Sigmoid colon (tissue), 4 donors: ENCODE measurements around the gene PDE11A.

Experiments used
- EP300 ChIP-seq, 4 donors: sonication (generic); formaldehyde crosslinking; IDR thresholded peaks; one replicate each; pipeline ENCODE4 v1.6.1; 2017; ENCODE audit warnings: antibody characterized with exemption in 4 of 4
- POLR2A ChIP-seq, 2 donors: fragments of 450-650 bp; IDR thresholded peaks; one replicate each; pipeline ENCODE4 v1.6.1; 2016; ENCODE audit warnings: antibody characterized with exemption in 2 of 2, mild to moderate bottlenecking in 2 of 2, moderate library complexity in 2 of 2
- POLR2AphosphoS5 ChIP-seq, 4 donors: sonication (generic); formaldehyde crosslinking; IDR thresholded peaks; one replicate each; pipeline ENCODE4 v1.6.1; 2017; ENCODE audit warnings: antibody characterized with exemption in 4 of 4
- TF ChIP-seq, protein P1 (sequence below), 4 experiments: fragments of 450-650 bp in 3 of 4; fragments of 200-600 bp in 1 of 4; IDR thresholded peaks; one replicate each; pipeline ENCODE4 v1.5.1; 2016 to 2019; ENCODE audit warnings: antibody characterized with exemption in 4 of 4, mild to moderate bottlenecking in 3 of 4, moderate library complexity in 2 of 4

DNA sequence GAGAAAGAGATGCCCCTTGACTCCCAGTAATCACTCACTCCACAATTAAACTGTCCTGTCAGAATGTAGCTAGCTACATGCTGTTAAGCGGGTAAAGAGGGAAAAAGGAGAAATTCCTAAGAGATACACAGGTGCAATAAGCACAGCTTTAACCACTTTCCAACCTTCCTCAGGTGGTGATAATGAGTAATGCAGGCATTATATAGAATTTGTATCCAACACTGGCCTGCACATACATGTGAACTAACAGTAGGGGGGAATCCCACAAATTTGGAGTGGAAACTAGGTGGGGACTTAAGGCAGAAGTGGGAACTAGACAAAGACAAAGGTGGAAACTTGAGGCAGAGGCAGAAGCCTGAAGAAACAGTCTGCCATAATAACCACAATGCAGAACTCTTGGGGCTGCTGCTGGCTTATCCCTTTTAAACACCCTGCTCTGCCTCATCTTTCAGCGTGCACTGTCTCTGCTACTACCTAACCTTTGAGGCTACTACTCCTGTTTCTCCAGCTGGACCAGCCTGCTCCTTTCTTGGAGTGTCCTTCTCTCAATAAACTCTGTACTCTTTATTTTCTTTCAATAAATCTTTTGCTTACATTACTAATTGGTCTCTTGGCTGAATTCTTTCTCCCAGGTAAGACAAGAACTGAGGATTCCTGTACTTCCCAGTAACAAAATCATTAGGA is 259.7 kb downstream of the PDE11A start:
- TF ChIP-seq, protein P1, sequence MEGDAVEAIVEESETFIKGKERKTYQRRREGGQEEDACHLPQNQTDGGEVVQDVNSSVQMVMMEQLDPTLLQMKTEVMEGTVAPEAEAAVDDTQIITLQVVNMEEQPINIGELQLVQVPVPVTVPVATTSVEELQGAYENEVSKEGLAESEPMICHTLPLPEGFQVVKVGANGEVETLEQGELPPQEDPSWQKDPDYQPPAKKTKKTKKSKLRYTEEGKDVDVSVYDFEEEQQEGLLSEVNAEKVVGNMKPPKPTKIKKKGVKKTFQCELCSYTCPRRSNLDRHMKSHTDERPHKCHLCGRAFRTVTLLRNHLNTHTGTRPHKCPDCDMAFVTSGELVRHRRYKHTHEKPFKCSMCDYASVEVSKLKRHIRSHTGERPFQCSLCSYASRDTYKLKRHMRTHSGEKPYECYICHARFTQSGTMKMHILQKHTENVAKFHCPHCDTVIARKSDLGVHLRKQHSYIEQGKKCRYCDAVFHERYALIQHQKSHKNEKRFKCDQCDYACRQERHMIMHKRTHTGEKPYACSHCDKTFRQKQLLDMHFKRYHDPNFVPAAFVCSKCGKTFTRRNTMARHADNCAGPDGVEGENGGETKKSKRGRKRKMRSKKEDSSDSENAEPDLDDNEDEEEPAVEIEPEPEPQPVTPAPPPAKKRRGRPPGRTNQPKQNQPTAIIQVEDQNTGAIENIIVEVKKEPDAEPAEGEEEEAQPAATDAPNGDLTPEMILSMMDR (IDR thresholded peaks at IDR 0.05): no peak
- TF ChIP-seq EP300 (IDR thresholded peaks at IDR 0.05): no peak
- TF ChIP-seq POLR2A (IDR thresholded peaks at IDR 0.05): no peak
- TF ChIP-seq POLR2AphosphoS5 (IDR thresholded peaks at IDR 0.05): no peak
